Activated CD8-positive, alpha-beta memory T cell treated with anti-CD3 and anti-CD28 coated beads, Interleukin-2, amount 50 U/mL, for 1 hour (primary cell): ENCODE data around the gene CLCN7.
A peak's percentile ranks its signal among the peaks of the same experiment; 100 is the strongest.

ENCODE experiments used
- DNase-seq: peaks from one replicate; pipeline ENCODE4 v3.0.0-alpha.2; 2020; ENCODE audit errors: extremely low read depth

Gene CLCN7

GRCh38 chr16:1431497-1432270 is 43.1 kb downstream of the CLCN7 start:
- no peak for DNase-seq

GRCh38 chr16:1430759-1431496 is 43.9 kb downstream of the CLCN7 start, which contains the start of gene PERCC1:
TSS of gene PERCC1 (plus strand) at chr16:1431078. CDS start at chr16:1432594, 1,516 bp downstream.
- no peak for DNase-seq

- no peak for DNase-seq
Observed at GRCh38 chr16:1430214-1430758, 44.5 kb downstream of the CLCN7 start.

- DNase-seq, result no peak
Observed at GRCh38 chr16:1429631-1430030, 45.2 kb downstream of the CLCN7 start.

DNA sequence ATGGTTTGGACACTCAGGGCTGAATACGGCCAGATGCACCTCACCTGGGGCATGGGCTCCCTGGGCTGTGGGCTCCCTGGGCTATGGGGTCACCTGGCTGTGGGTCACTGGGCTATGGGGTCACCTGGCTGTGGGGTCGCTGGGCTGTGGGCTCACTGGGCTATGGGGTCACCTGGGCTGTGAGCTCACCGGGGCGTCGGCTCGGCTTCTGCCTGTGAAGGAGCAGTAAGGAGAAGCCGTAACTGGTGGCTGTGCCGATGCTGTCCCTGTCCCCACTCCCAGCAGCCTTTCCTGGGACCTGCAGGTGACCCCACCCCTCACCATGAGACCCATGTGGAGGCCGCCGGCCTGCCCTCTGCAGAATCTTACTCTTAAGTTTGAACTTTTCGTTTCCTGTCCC is 45.8 kb downstream of the CLCN7 start:
- no peak for DNase-seq

- no peak for DNase-seq
Observed at GRCh38 chr16:1428511-1428910, 46.3 kb downstream of the CLCN7 start.

- no peak for DNase-seq
Observed at GRCh38 chr16:1427473-1428461, 47.1 kb downstream of the CLCN7 start.

- no peak for DNase-seq
Observed at GRCh38 chr16:1426734-1427471, 47.9 kb downstream of the CLCN7 start.

GRCh38 chr16:1425616-1426370 is 49.0 kb downstream of the CLCN7 start:
- DNase-seq, result no peak

DNA sequence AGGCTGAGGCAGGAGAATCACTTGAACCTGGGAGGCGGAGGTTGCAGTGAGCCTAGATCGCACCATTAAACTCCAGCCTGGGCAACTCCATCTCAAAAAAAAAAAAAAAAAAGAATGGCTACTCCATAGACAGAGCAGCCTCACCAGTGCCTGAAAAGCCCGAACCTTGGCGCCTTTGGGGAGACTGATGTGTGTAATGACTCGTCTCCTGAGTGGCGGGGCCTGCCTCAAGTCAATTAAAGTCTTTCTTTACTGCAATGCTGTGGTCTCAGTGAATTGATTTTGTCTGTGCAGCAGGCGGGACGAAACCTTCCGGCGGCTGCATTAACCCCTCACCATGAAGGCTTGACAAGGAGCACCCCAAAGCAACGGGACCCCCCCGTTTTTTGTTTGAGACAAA is 50.8 kb downstream of the CLCN7 start:
- DNase-seq, result no peak

DNA sequence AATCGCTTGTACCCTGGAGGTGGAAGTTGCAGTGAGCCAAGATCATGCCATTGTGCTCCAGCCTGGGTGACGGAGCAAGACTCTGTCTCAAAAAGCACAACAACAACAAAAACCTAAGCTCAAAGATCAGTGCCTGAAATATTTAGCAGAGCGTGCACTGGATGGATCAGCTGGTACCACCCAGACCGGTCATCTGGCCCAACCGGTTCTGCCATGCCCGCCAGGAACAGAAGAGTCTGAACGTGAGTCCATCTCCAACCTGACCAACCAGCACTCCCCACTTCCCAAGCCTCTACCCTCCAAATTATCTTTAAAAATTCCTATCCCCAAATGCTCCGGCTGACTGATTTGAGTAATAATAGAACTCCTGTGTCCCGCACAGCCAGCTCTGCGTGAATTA is 52.8 kb downstream of the CLCN7 start:
- no peak for DNase-seq

DNA sequence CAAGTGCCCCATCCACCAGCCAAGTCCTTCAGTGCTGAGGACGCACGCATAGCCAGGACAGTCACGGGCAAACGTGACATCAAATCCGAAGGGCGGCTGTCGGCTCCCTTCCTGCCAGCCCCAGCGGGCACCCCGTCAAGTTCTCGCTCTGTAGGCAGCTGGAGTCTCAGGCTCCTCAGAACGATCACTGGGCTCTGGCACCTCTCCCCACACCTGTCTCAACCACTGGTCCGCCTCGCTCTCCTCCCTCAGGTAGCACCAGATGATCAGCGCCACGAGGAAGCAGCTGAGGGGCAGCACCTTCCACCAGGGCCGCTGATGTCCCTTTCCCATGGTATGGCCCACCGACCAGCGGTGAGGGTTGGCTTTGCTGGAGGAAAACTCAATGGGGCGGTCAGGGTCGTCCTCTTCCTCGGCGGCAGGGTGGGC is 54.7 kb downstream of the CLCN7 start:
- no peak for DNase-seq

DNA sequence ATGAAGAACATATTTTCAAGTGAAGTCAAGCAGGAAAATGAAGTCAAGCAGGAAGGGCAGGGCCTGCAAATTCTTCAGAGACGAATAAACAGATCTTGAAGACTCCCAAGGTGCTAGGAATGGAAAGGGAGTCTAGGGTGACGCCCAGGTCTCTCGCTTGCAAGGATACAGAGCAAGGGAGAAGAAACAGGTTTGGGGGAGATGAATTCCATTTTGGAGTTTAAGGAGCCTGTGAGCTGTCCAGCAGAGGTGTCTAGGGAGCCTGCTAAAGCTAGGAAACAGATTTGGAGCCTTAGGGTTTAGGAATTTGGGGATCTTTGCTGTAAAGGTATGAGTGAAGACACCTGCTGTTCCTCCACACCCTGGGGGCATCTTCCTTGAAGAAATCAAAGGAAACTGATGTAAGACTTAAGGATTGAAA is 58.3 kb downstream of the CLCN7 start:
- DNase-seq, result no peak

GRCh38 chr16:1414532-1415260 is 60.1 kb downstream of the CLCN7 start, which contains the start of gene UNKL:
TSS of gene UNKL (minus strand) at chr16:1414704. CDS start at chr16:1414691, 13 bp downstream.
- peak; percentile 38 for DNase-seq

DNA sequence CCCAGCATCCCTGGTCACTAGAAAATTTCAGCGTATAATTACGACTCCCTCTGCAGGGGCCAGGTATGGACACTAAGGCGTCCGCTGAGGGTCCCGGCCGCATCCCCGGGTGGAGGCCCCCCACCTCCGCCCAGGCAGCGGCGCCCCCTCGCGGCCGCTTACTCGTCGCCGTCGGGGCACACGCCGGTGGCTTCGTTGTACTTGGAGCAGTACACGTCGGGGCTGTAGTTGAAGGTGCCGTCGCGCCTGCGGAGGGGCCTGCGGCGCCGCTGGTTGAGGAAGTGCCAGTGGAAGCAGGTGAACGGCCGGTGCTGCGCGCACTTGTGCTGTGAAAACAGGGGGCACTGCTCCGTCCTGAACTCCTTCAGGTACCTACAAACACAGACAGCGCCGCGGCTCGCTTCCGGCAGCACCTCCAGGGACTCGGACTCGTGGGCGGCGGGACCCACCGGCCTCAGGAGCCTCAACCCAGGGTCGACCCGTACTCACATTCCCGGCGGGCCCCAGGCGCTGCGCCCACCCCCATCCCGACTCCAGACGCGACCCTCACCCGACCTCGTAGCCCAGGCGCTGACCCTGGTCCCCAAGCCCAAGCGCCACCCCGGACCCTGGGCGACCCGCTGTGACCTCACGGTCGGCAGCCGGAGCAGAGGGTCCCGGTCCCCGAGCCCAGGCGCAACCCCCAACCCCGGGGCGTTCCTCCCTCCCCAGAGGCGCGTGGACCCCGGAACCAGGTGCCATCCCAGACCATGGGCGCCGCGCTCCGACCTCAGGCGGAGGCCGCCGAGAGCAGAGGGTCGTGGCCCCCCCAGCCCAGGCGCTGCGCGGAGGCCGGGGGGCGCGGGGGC is 60.9 kb downstream of the CLCN7 start:
- DNase-seq, result no peak

GRCh38 chr16:1412847-1413246 is 62.0 kb downstream of the CLCN7 start:
- no peak for DNase-seq

DNA sequence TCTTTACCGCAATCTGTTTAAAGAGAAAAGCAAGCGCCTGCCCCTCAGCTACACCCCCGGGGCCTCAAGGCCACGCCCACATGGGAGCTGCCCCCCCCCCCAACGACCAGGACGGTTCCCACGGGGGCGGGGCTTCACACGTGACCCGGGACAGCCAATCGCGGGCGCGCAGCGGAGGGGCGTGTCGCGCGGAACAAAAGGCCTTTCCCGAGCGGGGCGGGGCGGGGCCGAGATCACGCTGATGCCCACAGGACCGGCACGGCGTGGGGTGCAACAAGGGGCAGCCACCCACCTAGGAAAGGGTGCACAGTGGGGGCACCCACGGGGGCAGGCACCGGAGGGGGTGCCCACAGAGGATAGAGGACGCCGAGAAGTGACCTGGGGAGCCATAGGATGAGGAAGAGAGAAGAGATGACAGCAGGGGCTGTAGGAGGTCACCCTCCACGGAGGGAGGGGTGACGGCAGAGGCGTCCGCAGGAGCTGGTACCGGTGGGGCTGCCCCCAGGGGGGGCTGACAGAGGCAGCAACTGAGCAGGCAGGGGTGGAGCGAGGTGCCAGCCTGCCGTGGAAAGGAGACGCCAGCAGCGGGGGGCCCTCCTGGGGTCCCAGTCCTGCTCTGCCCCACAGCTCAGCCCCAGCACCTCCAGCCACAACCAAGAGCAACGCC is 66.5 kb downstream of the CLCN7 start:
- peak; percentile 93 for DNase-seq

DNA sequence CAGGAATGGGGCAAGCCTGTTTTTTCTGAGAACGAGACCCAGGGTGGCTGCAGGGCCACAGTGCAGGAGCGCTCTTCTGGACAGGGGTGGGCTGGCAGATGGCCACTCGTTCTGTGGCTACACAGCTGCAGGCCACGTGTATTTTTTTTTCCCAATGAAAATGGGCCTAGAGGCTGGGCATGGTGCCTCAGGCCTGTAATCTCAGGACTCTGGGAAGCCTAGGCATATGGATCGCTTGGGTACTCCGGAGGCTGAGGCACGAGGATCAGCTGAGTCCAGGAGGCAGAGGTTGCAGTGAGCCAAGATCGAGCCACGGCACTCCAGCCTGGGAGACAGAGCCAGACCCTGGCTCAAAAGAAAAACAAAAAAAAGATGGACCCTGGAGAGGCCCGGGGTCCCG is 67.1 kb downstream of the CLCN7 start:
- DNase-seq, result no peak
